ENCODE results near the gene FILIP1L. TPM values are rescaled to one million over a fixed set of nuclear protein-coding genes. Genes with fewer than 3 reads are reported as not detected.

FILIP1L gene
- total RNA-seq, 1 experiment from 2014 or later, result 15.5 TPM

DNA sequence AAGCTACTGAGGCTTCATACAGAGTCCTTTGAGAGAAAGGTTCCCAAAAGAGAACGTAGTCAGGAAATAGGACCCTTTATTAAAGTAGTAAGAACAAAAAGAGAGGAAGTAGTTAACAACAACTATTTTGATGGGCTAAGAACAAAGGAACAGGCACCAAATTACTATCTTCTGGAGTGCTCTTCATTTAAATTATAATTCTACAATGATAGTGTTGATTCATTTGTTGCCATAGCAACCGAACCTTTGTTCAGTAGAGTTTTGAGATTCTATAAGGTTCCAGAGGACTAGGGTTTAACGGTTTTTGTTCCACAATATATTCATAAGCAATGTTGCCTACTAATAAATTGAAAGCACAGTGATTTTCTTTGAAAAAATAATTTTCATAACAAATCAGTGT lies 217.8 kb downstream of the FILIP1L start:
- Mint-ChIP-seq H3K9me3 (ENCODE audit: unreplicated experiment) (no peaks in the 10 kb centered on the region), H3K4me3 (ENCODE audit: unreplicated experiment) (no peak overlapping the region), H3K27me3 (ENCODE audit: insufficient read depth, unreplicated experiment) (no peaks in the 10 kb centered on the region), H3K27ac (ENCODE audit: unreplicated experiment) (peak overlapping the region; percentile 89), H3K4me1 (ENCODE audit: low read depth, unreplicated experiment) (peaks cover 24% of the 10 kb centered on the region), H3K36me3 (ENCODE audit: insufficient read depth, unreplicated experiment) (no peaks in the 10 kb centered on the region)
- H3K4me1 ChIP-seq, result peaks cover 44% of the 10 kb centered on the region
- DNase-seq, result no peak
- ChIA-PET CTCF (no interaction called here), POLR2A (no interaction called here)
- TF ChIP-seq, protein P1, sequence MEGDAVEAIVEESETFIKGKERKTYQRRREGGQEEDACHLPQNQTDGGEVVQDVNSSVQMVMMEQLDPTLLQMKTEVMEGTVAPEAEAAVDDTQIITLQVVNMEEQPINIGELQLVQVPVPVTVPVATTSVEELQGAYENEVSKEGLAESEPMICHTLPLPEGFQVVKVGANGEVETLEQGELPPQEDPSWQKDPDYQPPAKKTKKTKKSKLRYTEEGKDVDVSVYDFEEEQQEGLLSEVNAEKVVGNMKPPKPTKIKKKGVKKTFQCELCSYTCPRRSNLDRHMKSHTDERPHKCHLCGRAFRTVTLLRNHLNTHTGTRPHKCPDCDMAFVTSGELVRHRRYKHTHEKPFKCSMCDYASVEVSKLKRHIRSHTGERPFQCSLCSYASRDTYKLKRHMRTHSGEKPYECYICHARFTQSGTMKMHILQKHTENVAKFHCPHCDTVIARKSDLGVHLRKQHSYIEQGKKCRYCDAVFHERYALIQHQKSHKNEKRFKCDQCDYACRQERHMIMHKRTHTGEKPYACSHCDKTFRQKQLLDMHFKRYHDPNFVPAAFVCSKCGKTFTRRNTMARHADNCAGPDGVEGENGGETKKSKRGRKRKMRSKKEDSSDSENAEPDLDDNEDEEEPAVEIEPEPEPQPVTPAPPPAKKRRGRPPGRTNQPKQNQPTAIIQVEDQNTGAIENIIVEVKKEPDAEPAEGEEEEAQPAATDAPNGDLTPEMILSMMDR (IDR thresholded peaks at IDR 0.05; ENCODE audit: insufficient read depth in 1 of 2, low read depth in 1 of 2, low read length in 1 of 2, severe bottlenecking in 1 of 2, unreplicated experiment in 1 of 2), result no peak
- H3K36me3 ChIP-seq (ENCODE audit: control insufficient read depth, insufficient read depth, low read length), result no peaks in the 10 kb centered on the region
- no peaks in the 10 kb centered on the region for H3K9me3 ChIP-seq
- no peak overlapping the region for H3K4me3 ChIP-seq (ENCODE audit: low read depth, low read length)
- intact Hi-C loops (cut with micrococcal nuclease; ENCODE audit: unreplicated experiment), result loop anchor here (1.0 kb wide), 1 partner anchor 25 kb away; no protein-coding TSS in a partner anchor
- no TSS peak for BruUV-seq (replicated peaks)
- H3K27me3 ChIP-seq (replicated peaks; ENCODE audit: control insufficient read depth, insufficient read depth, low read length), result no peaks in the 10 kb centered on the region

DNA sequence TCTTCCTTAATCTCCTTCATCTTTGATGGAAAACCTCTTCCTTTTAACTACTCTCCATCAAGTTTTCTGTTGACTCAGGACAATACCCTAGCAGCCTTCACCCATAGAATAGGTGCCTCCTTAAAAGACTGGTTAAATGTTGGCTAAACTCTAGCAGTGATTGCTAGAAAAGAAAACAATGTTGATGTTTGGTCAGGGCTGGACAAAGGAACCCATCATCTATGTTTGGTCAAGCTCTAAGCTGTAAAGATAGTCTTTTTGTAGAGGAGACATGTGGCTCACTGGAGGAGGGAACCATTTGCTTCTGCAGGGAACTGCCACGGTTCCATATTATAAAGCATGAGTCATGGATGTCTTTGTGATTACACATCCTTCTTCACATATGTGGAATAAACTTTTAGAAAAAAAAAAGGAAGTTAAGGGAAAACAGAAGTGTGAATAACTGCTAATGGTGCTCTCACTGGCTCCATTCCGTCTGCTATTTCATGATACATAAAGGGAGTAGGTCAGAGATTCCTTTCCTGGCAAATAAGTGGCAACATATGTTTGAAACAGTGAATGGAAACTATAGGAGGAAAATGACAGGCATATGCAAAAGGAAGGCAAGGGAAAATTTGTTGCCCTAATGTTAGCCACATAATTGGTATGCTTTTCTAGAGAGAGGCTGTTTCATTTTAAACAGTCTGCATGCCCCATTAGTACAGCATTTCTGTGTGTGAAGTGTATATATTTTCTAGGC lies 218.4 kb downstream of the FILIP1L start:
- no TSS peak for BruUV-seq (replicated peaks)
- DNase-seq, result peak; percentile 52 to 66
- no peaks in the 10 kb centered on the region for H3K36me3 ChIP-seq (ENCODE audit: control insufficient read depth, insufficient read depth, low read length)
- peaks cover 38% of the 10 kb centered on the region for H3K4me1 ChIP-seq
- H3K27me3 Mint-ChIP-seq (ENCODE audit: insufficient read depth, unreplicated experiment), result no peaks in the 10 kb centered on the region
- H3K27ac Mint-ChIP-seq (ENCODE audit: unreplicated experiment), result peak overlapping the region; percentile 89
- peaks cover 20% of the 10 kb centered on the region for H3K4me1 Mint-ChIP-seq (ENCODE audit: low read depth, unreplicated experiment)
- CTCF ChIA-PET, result no interaction called here
- H3K27me3 ChIP-seq (replicated peaks; ENCODE audit: control insufficient read depth, insufficient read depth, low read length), result no peaks in the 10 kb centered on the region
- no peak overlapping the region for H3K4me3 ChIP-seq (ENCODE audit: low read depth, low read length)
- H3K36me3 Mint-ChIP-seq (ENCODE audit: insufficient read depth, unreplicated experiment), result no peaks in the 10 kb centered on the region
- POLR2A ChIA-PET, result no interaction called here
- H3K9me3 Mint-ChIP-seq (ENCODE audit: unreplicated experiment), result no peaks in the 10 kb centered on the region
- intact Hi-C loops (cut with micrococcal nuclease; ENCODE audit: unreplicated experiment), result loop anchor here (1.0 kb wide), 4 partner anchors 20 to 138 kb away; no protein-coding TSS in a partner anchor
- H3K4me3 Mint-ChIP-seq (ENCODE audit: unreplicated experiment), result peak overlapping the region; percentile 42
- TF ChIP-seq, protein P1 (IDR thresholded peaks at IDR 0.05; ENCODE audit: insufficient read depth in 1 of 2, low read depth in 1 of 2, low read length in 1 of 2, severe bottlenecking in 1 of 2, unreplicated experiment in 1 of 2), result no peak
- no peaks in the 10 kb centered on the region for H3K9me3 ChIP-seq

DNA sequence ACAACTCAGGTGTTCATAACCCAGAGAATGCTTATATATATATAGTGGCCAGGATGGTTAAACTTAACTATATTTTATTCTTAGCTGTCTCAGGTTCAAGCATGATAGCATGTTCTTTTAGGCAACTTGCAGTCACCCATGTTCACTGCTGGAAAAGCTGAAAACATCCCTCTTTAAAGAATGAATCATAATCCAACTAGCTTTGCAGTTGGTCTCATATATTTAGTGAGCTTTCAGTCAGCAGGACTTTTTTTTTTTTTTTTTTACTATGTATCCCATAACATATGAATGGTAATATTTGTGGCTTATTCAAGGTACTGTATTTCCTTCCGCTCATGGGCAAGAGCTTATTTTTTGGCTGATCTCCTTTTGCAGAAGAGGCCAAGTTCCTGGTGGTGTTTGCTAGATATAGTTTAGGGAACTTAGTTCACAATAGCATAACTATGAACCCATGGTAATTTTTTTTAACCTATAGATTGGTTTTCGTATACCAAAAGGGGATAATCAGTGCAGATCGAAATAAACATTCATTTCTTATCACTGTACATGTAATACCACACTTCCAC lies 219.1 kb downstream of the FILIP1L start:
- H3K27me3 ChIP-seq (replicated peaks; ENCODE audit: control insufficient read depth, insufficient read depth, low read length), result no peaks in the 10 kb centered on the region
- TF ChIP-seq, protein P1 (IDR thresholded peaks at IDR 0.05; ENCODE audit: insufficient read depth in 1 of 2, low read depth in 1 of 2, low read length in 1 of 2, severe bottlenecking in 1 of 2, unreplicated experiment in 1 of 2), result no peak
- Mint-ChIP-seq H3K36me3 (ENCODE audit: insufficient read depth, unreplicated experiment) (no peaks in the 10 kb centered on the region), H3K9me3 (ENCODE audit: unreplicated experiment) (no peaks in the 10 kb centered on the region), H3K27ac (ENCODE audit: unreplicated experiment) (peak overlapping the region; percentile 89), H3K4me3 (ENCODE audit: unreplicated experiment) (peak overlapping the region; percentile 42), H3K27me3 (ENCODE audit: insufficient read depth, unreplicated experiment) (no peaks in the 10 kb centered on the region), H3K4me1 (ENCODE audit: low read depth, unreplicated experiment) (peaks cover 26% of the 10 kb centered on the region)
- no TSS peak for BruUV-seq (replicated peaks)
- CTCF ChIA-PET, result no interaction called here
- POLR2A ChIA-PET, result no interaction called here
- DNase-seq, result no peak
- no peaks in the 10 kb centered on the region for H3K36me3 ChIP-seq (ENCODE audit: control insufficient read depth, insufficient read depth, low read length)
- H3K4me1 ChIP-seq, result peaks cover 32% of the 10 kb centered on the region
- no peak overlapping the region for H3K4me3 ChIP-seq (ENCODE audit: low read depth, low read length)
- intact Hi-C loops (cut with micrococcal nuclease; ENCODE audit: unreplicated experiment), result loop anchor here (1.0 kb wide), 3 partner anchors 19 to 139 kb away; no protein-coding TSS in a partner anchor
- H3K9me3 ChIP-seq, result no peaks in the 10 kb centered on the region
